Stomach smooth muscle (tissue), 2 donors: ENCODE results near the gene FBRSL1.
"Not testable (repeated sequence)": the region's sequence is repeated elsewhere in the genome, so short reads cannot be mapped to it uniquely, and the experiment has no call there.

ENCODE experiments used
- H3K27ac ChIP-seq: one replicate; pipeline ENCODE4 v1.7.0; 2013; ENCODE audit warnings: mild to moderate bottlenecking, low read length, inconsistent platforms
- H3K27me3 ChIP-seq, 2 donors: one replicate each; pipeline ENCODE4 v1.7.0; 2013; ENCODE audit warnings: low read length in 2 of 2; ENCODE audit not compliant: insufficient read depth in 2 of 2, control insufficient read depth in 1 of 2
- H3K36me3 ChIP-seq, 2 donors: one replicate each; pipeline ENCODE4 v1.7.0; 2013; ENCODE audit warnings: low read length in 2 of 2; ENCODE audit not compliant: control insufficient read depth in 2 of 2, insufficient read depth in 2 of 2
- H3K4me1 ChIP-seq: one replicate; pipeline ENCODE4 v1.7.0; 2013; ENCODE audit warnings: low read length; ENCODE audit not compliant: control insufficient read depth, insufficient read depth
- H3K4me3 ChIP-seq, 2 donors: one replicate each; pipeline ENCODE4 v1.7.0; 2013; ENCODE audit warnings: low read length in 2 of 2
- H3K9ac ChIP-seq, 2 donors: one replicate each; pipeline ENCODE4 v1.7.0; 2013; ENCODE audit warnings: low read length in 2 of 2, mild to moderate bottlenecking in 1 of 2
- H3K9me3 ChIP-seq, 2 donors: one replicate each; pipeline ENCODE4 v1.7.0; 2013; ENCODE audit warnings: low read length in 2 of 2; ENCODE audit not compliant: control insufficient read depth in 2 of 2
- donor health status: healthy.
- donor health status: Pancreatic carcinoma.

FBRSL1 gene

GRCh38 chr12:132489602-132490266 is at the start of gene FBRSL1:
Gene FBRSL1, plus strand, starts transcription at chr12:132490151.
- H3K27ac ChIP-seq, result no peak within 1 kb of the TSS
- H3K9me3 ChIP-seq, result no peaks in the 10 kb centered on the region
- H3K36me3 ChIP-seq, result no peaks in the 10 kb centered on the region
- peak within 1 kb of the TSS; percentile 80 to 86 for H3K4me3 ChIP-seq
- H3K9ac ChIP-seq, result peak within 1 kb of the TSS; percentile 64 to 78
- peaks cover 53% of the 10 kb centered on the region for H3K4me1 ChIP-seq
- no peaks in the 10 kb centered on the region for H3K27me3 ChIP-seq

GRCh38 chr12:132440420-132440819 is 49.5 kb upstream of the FBRSL1 start:
- not testable (repeated sequence) for H3K4me3 ChIP-seq, H3K9me3 ChIP-seq, H3K4me1 ChIP-seq, H3K36me3 ChIP-seq, H3K9ac ChIP-seq, H3K27me3 ChIP-seq, H3K27ac ChIP-seq

DNA sequence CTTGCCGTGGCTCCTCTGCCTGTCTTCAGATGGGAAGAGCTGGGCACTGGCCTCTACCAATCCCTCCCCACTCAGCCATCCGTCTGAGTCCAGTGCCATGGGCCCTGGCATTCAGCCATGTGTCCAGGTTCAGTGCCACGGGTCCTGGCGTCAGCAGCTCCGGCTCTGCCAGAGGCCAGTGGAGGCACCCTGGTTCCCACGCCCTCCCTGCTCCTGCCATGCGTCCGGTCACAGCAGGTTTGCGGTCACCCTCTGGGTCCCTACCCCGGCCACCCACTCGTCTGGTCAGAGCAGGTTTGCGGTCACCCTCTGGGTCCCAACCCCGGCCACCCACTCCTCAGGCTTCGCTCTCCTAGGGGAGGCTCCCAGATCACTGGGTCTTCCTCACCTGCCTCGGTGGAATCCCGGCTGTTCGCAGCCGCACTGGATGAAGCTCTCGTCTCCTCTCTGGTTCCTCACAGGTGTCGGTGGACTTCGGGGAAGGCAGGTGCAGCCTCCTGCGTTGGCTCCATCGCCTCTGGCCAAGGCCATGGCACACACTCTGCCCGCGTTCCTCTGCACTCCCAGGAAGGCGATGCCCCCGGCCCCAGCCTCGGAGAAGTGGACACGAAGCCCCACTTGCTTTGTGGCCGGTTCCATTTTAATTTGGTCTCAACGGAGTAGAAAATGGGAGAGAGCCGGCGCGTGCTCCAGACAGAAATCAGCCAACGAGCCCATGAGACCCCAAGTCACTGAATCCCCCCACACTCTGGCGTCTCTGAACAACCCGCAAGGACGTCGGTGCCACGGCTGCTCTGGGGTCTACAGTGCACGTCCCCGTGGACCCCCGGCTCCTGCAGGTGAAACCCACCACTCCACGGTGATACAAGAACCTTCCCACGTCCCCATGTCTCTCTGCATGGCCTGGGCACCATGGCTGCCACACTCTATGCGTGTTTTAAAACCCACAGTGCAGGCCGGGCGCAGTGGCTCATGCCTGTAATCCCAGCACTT is 47.8 kb upstream of the FBRSL1 start:
- peaks cover 5% of the 10 kb centered on the region for H3K4me1 ChIP-seq
- no peaks in the 10 kb centered on the region for H3K36me3 ChIP-seq

DNA sequence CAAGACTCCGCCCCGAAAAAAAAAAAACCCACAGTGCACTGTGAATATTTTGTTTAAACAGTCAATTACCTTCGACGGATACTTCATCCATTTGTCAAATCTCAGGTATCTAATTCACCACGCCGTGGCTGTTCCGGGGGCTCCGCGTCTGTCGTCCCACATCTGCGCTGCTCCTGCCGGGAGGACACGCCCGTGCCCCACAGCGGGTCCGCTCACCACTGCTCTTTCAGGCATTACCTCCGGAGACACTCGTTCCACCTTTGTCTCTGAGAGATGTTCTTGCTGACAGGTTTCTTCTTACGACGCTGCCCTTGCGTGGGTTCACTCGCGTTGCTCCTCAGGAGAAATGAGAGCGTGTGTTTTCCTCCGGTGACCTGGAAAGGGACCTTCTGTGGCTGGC is 46.9 kb upstream of the FBRSL1 start:
- Histone ChIP-seq H3K9me3 (no peaks in the 10 kb centered on the region), H3K4me1 (peaks cover 4% of the 10 kb centered on the region), H3K36me3 (no peaks in the 10 kb centered on the region), H3K27ac (no peak overlapping the region), H3K4me3 (no peak overlapping the region), H3K9ac (no peak overlapping the region), H3K27me3 (peaks cover 0 to 2% of the 10 kb centered on the region in 2 donors)

More for the DNA sequence above, 47.8 kb upstream of the FBRSL1 start:
- H3K9me3 ChIP-seq, result no peaks in the 10 kb centered on the region
- peaks cover under 1 to 2% of the 10 kb centered on the region in 2 donors for H3K27me3 ChIP-seq
- no peak overlapping the region for H3K27ac ChIP-seq
- H3K9ac ChIP-seq, result no peak overlapping the region
- no peak overlapping the region for H3K4me3 ChIP-seq

GRCh38 chr12:132444283-132444682 is 45.7 kb upstream of the FBRSL1 start:
- no peak overlapping the region for H3K27ac ChIP-seq
- H3K27me3 ChIP-seq, result no peaks in the 10 kb centered on the region
- no peaks in the 10 kb centered on the region for H3K36me3 ChIP-seq
- H3K4me1 ChIP-seq, result no peaks in the 10 kb centered on the region
- H3K4me3 ChIP-seq, result no peak overlapping the region
- no peaks in the 10 kb centered on the region for H3K9me3 ChIP-seq
- H3K9ac ChIP-seq, result no peak overlapping the region

GRCh38 chr12:132444957-132445883 is 44.7 kb upstream of the FBRSL1 start:
- H3K4me3 ChIP-seq, result peak overlapping the region in 1 of 2 donors; percentile 49

GRCh38 chr12:132445884-132446632 is 43.9 kb upstream of the FBRSL1 start:
- Histone ChIP-seq H3K27ac (no peak overlapping the region), H3K36me3 (no peaks in the 10 kb centered on the region), H3K4me1 (peaks cover 6% of the 10 kb centered on the region), H3K9me3 (no peaks in the 10 kb centered on the region), H3K4me3 (peak overlapping the region in 1 of 2 donors; percentile 49), H3K9ac (no peak overlapping the region), H3K27me3 (peaks cover 2 to 5% of the 10 kb centered on the region in 2 donors)

More at GRCh38 chr12:132444957-132445883, 44.7 kb upstream of the FBRSL1 start:
- Histone ChIP-seq H3K9ac (no peak overlapping the region), H3K27ac (no peak overlapping the region), H3K4me1 (no peaks in the 10 kb centered on the region), H3K36me3 (no peaks in the 10 kb centered on the region), H3K9me3 (no peaks in the 10 kb centered on the region), H3K27me3 (no peaks in the 10 kb centered on the region)

DNA sequence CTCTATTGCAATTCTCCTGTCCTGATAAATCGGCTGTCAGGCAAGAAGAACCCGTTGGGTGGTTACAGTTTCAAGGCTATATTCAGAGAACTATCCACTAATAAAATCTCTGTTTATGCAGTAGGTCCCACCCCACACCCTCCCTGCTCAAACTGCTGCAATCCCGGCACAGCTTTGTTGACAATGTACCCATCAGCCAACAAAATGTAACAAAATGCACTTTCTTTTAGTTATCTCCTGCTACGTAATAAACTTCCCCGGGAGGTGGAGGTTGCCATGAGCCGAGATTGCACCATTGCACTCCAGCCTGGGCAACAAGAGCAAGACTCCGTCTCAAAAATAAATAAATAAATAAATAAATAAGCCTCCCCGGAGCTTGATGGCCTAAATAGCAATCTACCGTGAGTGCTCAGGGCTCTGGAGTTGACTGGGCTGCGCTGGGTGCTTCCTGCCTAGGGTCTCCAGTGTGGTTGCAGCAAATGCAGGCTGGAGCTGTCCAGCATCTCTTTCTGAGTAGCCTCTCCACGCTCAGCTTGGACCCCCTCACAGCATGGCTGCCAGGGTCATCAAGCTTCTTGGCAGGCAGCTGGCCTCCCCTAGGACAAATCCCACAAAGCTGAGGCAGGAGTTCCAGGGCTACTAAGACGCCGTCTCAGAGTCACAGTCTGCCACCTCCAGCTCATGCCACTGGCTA is 43.2 kb upstream of the FBRSL1 start:
- H3K4me1 ChIP-seq, result peaks cover 8% of the 10 kb centered on the region
- no peak overlapping the region for H3K9ac ChIP-seq
- H3K27ac ChIP-seq, result no peak overlapping the region
- H3K4me3 ChIP-seq, result no peak overlapping the region
- peaks cover 3 to 5% of the 10 kb centered on the region in 2 donors for H3K27me3 ChIP-seq
- H3K36me3 ChIP-seq, result no peaks in the 10 kb centered on the region
- no peaks in the 10 kb centered on the region for H3K9me3 ChIP-seq

DNA sequence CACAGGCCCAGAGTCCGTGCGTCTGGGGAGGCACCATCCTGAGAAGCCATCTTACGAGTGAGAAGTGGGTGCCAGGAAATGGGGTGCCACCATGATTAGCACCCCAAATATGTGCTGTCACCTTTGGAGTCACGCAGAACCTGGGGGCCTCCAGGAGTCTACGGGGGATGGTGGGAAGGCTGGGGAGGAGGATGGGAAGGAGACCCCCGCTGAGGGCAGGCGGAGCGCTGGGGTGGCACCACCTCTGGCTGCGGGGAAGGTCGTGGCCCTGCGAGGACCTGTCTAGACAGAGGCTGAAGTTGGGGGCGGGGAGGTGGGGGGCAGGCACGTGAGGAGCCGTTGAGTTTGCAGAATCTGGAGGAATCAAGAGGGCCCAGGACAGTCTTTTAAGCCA is 42.6 kb upstream of the FBRSL1 start:
- Histone ChIP-seq H3K36me3 (no peaks in the 10 kb centered on the region), H3K9me3 (no peaks in the 10 kb centered on the region), H3K27ac (no peak overlapping the region), H3K4me3 (no peak overlapping the region), H3K4me1 (peaks cover 8% of the 10 kb centered on the region), H3K27me3 (peaks cover 5 to 6% of the 10 kb centered on the region in 2 donors), H3K9ac (no peak overlapping the region)
